AG10803 (cell line): ENCODE measurements around the gene CDH8.

Source experiments
- DNase-seq: peaks from one replicate; pipeline ENCODE4 v3.0.0; 2010; ENCODE audit warnings: low read depth
- H3K4me3 ChIP-seq: 2 replicates; pipeline ENCODE4 v1.5.1; 2011; ENCODE audit warnings: mild to moderate bottlenecking, low read length, control low read depth
- TF ChIP-seq, protein P1 (sequence below): conservative IDR thresholded peaks from 2 replicates; pipeline ENCODE4 v1.5.1; 2011; ENCODE audit warnings: mild to moderate bottlenecking, low read length, control low read depth, inconsistent platforms

The CDH8 gene

DNA sequence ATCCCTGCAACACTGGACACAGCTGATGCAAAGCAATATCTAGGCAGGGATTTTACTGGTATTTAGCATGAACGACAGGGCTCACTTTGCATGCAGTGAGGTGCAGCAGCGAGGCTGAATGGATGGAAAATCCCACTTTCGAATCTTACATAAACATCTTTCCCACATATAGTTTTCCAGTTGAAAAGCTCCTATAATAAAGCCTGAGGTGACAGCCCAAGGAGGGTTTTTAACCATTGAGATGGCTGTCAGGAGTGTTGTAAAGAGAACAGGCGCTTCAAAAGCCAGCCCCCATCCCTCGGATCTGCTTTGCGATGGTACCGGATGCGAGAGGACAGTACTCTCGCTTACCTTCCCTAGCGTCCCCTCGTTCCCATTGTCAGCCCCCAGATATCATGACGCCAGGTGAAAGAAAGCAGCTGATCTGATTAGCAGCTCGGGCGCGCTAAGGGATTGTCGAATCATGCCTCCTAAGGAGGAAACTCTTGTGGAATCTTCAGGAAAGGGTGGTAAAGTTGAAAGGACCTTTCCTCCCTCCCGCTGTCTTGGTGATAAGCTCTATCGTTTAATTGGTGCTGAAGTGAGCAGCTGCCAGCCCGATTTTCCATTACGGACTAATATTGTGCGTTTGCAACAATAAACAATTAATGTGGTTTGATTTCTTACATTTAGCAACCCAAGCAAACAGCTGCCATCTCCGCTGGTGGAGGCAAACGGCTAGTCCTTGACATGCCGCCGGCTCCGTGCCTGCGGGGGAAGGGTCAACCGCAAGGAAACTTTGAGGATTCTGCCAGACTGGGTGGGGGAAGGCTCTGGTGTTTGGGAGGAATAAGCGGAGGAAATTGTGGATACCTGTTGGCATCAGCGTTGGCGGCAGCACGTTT lies 1.8 kb downstream of the CDH8 start:
- TF ChIP-seq, protein P1, sequence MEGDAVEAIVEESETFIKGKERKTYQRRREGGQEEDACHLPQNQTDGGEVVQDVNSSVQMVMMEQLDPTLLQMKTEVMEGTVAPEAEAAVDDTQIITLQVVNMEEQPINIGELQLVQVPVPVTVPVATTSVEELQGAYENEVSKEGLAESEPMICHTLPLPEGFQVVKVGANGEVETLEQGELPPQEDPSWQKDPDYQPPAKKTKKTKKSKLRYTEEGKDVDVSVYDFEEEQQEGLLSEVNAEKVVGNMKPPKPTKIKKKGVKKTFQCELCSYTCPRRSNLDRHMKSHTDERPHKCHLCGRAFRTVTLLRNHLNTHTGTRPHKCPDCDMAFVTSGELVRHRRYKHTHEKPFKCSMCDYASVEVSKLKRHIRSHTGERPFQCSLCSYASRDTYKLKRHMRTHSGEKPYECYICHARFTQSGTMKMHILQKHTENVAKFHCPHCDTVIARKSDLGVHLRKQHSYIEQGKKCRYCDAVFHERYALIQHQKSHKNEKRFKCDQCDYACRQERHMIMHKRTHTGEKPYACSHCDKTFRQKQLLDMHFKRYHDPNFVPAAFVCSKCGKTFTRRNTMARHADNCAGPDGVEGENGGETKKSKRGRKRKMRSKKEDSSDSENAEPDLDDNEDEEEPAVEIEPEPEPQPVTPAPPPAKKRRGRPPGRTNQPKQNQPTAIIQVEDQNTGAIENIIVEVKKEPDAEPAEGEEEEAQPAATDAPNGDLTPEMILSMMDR, result no peak
- no peak for DNase-seq
- H3K4me3 ChIP-seq, result peak overlapping the region; percentile 50

DNA sequence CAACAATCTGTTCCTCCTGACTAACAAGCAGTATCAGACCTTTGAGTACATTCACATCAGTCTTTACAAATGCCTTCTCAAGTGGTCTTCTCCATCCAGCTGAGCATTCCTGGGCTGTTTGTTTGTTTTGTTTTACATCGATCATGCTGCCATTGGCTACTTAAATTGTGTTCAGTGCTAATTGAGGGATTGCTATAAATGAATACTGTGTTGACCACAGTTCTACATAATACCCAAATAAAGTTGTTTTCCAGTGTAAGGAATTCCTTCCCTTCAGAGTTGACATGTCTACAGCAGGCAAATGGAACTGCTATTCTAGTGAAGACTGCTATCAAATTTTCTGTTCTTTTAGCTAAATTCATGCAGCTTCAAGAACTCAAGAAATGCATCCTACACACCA lies 3.2 kb downstream of the CDH8 start:
- no peak overlapping the region for H3K4me3 ChIP-seq
- TF ChIP-seq, protein P1, result no peak
- no peak for DNase-seq

DNA sequence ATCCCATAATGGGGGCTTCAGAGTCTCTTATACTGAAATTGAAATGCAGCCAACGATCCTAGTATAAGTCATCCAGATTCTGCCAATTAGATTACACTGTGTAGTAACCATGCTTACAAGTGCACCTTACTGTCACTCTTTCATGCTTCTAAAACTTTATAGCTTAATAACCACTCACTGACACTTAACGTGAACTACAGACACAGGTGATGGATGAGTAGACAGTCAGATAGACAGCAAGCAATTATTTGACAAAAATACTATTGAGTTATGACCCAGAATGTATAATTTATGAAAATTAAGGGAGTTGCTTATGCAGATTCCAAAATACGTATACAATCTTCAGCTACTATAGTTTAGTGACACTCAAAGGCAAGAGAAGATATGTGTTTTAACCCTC lies 6.3 kb downstream of the CDH8 start:
- TF ChIP-seq, protein P1, result no peak
- no peak overlapping the region for H3K4me3 ChIP-seq
- DNase-seq, result no peak

DNA sequence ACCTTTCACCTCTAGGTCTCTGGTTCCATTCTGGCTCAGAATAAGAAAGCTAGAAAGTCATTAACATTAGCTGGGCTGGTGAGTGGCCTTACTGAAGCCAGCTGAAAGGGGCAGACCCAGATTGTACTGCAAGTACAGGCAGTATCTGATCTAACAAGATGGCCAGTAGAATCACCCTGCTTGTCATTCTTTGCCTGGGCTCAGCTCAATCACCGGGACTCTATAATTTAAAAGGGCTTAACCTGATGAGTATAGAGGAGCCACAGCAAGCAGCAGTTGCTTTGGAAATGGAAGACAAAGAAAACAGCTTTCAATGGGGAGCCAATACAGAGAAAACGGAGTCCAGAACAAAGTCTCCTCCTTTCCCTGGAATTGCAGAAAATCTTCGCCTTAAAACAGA lies 13.6 kb downstream of the CDH8 start:
- no peak overlapping the region for H3K4me3 ChIP-seq
- TF ChIP-seq, protein P1, result no peak
- no peak for DNase-seq

DNA sequence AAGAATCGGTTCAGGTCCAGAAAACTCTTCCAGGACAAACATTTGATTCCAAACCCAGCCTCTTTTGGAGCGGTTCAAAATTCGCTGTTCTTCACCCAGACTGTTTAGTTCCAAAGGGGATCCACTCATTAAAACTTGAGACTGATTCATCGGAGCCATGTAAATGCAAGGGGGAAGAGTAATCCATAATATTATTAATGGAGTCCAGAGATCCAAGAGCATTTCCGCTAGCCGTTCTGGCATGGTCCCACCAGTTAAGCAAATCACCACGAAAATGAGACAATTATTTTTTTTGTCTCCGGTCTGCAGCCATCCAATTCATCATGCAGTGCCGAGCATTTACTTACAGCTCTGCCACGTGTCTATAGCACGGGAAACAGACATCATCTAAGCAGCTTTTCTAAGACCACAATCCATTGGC lies 15.1 kb downstream of the CDH8 start:
- no peak for DNase-seq

DNA sequence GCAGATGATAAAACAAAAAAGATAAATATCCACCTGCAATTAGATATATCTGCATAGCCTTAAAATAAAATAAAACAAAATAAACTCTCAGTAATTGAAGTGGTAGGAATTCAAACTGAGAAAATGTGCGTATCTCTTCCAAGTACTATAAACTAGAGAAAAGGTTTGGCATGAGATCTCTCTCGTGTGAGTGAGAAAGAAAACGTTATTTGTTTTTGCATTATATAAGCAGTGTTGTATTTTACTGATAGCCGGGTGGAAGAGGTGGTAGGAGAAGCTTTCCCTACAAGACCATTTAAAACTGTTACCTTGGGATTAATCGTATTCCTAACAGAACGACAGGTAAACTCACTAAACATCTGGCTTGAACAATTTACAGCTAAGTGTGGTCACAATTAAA lies 15.6 kb downstream of the CDH8 start:
- TF ChIP-seq, protein P1, result no peak
- DNase-seq, result no peak
- no peak overlapping the region for H3K4me3 ChIP-seq

More for the DNA sequence above, 15.1 kb downstream of the CDH8 start:
- H3K4me3 ChIP-seq, result no peak overlapping the region
- TF ChIP-seq, protein P1, result no peak

DNA sequence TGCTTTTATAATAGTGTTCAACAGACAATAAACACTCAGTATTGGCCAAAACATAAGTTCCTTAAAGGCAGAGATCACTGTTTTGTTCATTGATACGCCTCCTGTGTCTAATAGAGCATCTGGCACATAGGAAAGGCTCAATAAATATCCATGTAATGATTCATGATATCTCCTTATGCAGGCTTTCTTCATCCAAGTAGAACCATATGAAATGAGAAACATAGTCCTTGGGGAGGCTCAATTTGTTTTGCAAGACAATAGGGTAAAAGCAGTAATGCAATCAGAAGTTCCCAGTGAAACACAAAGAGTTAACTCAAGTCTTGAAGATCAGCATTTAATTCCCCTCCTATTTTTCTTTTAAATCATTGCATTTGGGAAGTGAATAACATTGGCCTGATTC lies 16.4 kb downstream of the CDH8 start:
- no peak for DNase-seq
- H3K4me3 ChIP-seq, result no peak overlapping the region
- TF ChIP-seq, protein P1, result no peak
